VCaP (cell line): Measurements from ENCODE around the gene CD59.

ENCODE experiments used
- H3K27ac ChIP-seq: fragments of 450-650 bp; 2 replicates; pipeline ENCODE4 v1.5.1; 2017
- TF ChIP-seq, protein P1 (sequence below): fragments of 450-650 bp; conservative IDR thresholded peaks from 2 replicates; pipeline ENCODE4 v1.5.1; 2017; ENCODE audit warnings: mild to moderate bottlenecking, moderate library complexity

CD59 gene

GRCh38 chr11:33721984-33722383 is 14.2 kb downstream of the CD59 start:
- TF ChIP-seq, protein P1, sequence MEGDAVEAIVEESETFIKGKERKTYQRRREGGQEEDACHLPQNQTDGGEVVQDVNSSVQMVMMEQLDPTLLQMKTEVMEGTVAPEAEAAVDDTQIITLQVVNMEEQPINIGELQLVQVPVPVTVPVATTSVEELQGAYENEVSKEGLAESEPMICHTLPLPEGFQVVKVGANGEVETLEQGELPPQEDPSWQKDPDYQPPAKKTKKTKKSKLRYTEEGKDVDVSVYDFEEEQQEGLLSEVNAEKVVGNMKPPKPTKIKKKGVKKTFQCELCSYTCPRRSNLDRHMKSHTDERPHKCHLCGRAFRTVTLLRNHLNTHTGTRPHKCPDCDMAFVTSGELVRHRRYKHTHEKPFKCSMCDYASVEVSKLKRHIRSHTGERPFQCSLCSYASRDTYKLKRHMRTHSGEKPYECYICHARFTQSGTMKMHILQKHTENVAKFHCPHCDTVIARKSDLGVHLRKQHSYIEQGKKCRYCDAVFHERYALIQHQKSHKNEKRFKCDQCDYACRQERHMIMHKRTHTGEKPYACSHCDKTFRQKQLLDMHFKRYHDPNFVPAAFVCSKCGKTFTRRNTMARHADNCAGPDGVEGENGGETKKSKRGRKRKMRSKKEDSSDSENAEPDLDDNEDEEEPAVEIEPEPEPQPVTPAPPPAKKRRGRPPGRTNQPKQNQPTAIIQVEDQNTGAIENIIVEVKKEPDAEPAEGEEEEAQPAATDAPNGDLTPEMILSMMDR, result no peak
- no peak overlapping the region for H3K27ac ChIP-seq

DNA sequence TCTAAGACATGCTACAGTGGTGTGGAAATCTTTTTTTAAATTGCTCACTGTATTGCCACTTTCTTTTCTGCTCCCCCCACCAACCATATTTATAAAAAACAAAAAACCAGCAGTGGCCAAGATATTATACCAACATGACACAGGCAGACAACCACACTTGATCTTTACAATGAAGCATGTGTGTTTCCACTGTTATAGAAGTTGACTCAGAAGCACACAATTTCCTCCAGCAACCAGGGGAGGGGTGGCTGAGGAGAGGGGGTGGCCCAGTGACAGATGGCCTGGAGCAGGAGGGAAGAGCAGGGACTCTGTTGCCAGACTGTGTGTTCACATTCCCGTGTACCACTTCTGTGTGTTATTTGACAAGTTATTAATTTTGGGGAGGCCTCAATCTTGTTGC is 14.8 kb downstream of the CD59 start:
- no peak overlapping the region for H3K27ac ChIP-seq
- TF ChIP-seq, protein P1, result no peak

DNA sequence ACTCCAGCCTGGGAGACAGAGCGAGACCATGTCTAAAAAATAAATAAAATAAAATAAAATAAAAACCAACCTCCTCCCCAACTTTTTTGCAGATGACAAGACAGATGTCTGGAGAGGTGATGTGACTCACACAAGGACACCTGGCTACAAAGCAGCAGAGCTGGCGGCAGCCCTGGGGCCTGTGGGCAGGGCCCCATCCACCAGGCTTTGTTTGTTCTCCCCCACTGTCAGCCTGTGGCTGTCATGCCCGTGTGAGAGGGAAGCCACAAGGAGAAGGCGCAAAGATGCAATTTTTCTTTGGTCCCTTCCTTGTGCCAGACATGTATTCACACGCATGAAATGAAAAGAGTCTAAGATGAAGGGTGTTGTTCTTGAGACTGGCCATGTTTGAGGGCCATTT is 16.6 kb downstream of the CD59 start:
- TF ChIP-seq, protein P1, result no peak

DNA sequence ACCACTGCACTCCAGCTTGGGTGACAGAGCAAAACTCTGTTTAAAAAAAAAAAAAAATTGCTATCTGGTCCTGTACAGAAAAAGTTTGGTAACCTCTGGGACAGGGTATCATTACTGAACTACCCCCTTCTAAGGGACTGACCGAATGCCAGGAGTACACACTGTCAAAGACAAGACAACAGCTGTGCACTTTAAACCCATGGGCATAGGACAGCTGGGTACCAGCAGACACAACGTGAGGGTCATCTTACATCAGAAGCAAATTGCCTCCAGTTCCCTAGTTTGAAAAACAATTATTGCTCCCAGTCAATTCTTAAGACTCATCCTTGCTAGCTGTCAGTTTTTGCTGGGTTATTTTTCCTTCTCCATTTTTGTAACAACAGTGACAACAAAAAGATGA is 17.8 kb downstream of the CD59 start:
- H3K27ac ChIP-seq, result no peak overlapping the region
- TF ChIP-seq, protein P1, result no peak

More for the DNA sequence above, 16.6 kb downstream of the CD59 start:
- H3K27ac ChIP-seq, result no peak overlapping the region

- H3K27ac ChIP-seq, result no peak overlapping the region
- TF ChIP-seq, protein P1, result peak; percentile 26
Measured at GRCh38 chr11:33716243-33716642, 20.0 kb downstream of the CD59 start.

- TF ChIP-seq, protein P1, result no peak
- H3K27ac ChIP-seq, result no peak overlapping the region
Measured at GRCh38 chr11:33713856-33714398, 22.3 kb downstream of the CD59 start.

DNA sequence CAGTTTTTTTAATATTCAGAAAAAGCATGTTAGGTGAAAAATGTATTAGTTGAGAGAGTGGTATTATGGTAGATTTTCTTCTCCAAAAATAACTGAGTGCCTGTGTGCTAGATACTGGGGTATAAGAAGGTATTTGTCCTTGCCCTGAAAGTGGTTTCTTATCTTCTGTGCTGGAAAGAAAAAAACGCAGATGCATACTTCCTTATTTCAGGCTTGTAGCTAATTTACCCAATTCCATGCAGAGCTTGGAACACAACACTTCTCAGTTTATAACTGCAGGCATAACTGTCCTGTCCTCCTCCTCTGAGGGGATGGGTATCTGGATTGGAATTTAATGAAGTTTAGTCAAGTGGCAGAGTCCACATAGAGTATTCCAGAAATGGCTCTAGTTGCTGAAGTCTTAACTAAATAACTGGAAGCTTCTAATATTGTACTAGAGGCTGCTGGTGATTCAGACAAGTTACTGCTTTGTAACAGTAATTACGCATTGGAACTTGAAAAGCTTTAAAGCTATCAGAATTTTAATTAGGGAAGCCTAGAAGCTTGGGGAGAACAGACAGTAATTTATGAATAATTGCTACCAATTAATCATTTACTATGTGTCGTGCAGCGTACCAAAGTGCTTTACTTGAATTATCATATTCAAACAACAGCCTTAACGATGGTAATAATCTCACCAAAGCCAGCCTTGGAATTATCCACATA is 22.9 kb downstream of the CD59 start:
- TF ChIP-seq, protein P1, result no peak
- H3K27ac ChIP-seq, result no peak overlapping the region
